Measurements from ENCODE around the gene SMPD1. TPM values are rescaled to one million over a fixed set of nuclear protein-coding genes. Genes with fewer than 3 reads are reported as not detected.

Gene SMPD1
- 100 to 1,000 TPM in 1 of 2 donors, 10 to 100 TPM in 1; 50.8 to 136 TPM for total RNA-seq
- long read RNA-seq, partial matches to known transcripts, result 11 of 24 reads
- long read RNA-seq, other reads (novel, unspliced or antisense), result 9 of 24 reads

GRCh38 chr11:6389905-6390717 is at the start of gene SMPD1:
TSS of gene SMPD1 (plus strand) at chr11:6390474. CDS start at chr11:6390599, 125 bp downstream.
- peak; percentile 93 for ATAC-seq
- intact Hi-C loops (cut with DNase I, micrococcal nuclease), result loop anchor here (10.0 kb wide), 2 partner anchors 55 to 225 kb away; partner anchors contain the start of genes HPX (in 1 of the 2), TAF10 (in 1 of the 2) and TPP1 (in 1 of the 2)
- DNase-seq, result peak; percentile 95 to 96

DNA sequence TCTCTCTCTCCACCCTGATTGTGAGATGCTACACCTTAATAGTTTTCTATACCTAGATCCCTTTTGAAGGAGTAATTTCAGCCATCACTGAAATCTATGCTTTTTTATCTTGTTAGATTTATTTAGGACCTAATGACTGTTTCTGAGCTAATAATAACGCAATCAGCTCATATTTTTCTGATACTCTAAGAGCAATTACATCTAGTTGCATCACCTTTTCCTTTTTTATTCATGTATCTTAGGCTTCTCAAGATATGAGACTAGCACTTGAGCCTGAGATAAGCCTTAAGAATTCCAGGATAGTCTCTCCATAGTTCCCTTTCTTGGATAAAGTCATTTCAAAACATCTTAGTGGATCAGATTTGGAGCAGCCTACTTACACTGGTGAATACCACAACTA is 44.9 kb upstream of the SMPD1 start:
- DNase-seq (no peak), ATAC-seq (no peak)
- intact Hi-C loops (cut with DNase I, micrococcal nuclease), result no loop called here

GRCh38 chr11:6350043-6350442 is 40.2 kb upstream of the SMPD1 start:
- ATAC-seq, result no peak
- intact Hi-C loops (cut with DNase I, micrococcal nuclease), result no loop called here
- no peak for DNase-seq

- ATAC-seq (no peak), DNase-seq (no peak)
- intact Hi-C loops (cut with DNase I, micrococcal nuclease), result no loop called here
Measured at GRCh38 chr11:6350486-6350885, 39.8 kb upstream of the SMPD1 start.

DNA sequence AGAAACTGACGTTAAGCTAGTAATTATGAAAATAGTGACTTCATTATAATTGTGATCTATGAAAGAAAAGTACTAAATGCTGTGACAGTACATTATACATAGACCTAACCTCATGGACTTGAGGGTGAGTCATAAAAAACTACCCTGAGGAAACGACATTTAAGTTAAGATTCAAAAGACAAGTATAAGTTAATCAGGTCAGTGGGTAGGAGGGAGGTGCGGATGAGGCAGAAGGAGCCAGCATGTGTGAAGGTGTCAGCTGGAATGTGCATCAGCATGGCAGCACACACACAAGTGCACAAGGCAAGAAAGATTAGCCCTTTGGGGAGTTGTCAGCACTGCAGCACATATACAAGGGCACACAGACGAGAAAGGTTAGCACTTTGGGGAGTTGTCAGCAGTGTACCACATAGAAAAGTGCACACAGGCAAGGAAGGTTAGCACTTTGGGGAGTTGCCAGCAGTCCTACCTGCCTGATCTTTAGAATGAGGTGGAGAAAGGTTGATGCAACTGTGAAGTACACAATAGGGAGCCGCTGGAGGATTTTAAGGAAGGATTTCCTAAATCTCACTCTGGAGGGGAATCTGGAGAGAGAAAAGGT is 38.4 kb upstream of the SMPD1 start:
- DNase-seq (no peak), ATAC-seq (no peak)
- intact Hi-C loops (cut with DNase I, micrococcal nuclease), result no loop called here

GRCh38 chr11:6353367-6353987 is 36.8 kb upstream of the SMPD1 start:
- ATAC-seq (peak; percentile 98), DNase-seq (peak; percentile 43 to 63)
- intact Hi-C loops (cut with DNase I, micrococcal nuclease), result no loop called here

GRCh38 chr11:6354651-6355485 is 35.4 kb upstream of the SMPD1 start:
- ATAC-seq, result no peak
- intact Hi-C loops (cut with DNase I, micrococcal nuclease), result no loop called here
- DNase-seq, result no peak

DNA sequence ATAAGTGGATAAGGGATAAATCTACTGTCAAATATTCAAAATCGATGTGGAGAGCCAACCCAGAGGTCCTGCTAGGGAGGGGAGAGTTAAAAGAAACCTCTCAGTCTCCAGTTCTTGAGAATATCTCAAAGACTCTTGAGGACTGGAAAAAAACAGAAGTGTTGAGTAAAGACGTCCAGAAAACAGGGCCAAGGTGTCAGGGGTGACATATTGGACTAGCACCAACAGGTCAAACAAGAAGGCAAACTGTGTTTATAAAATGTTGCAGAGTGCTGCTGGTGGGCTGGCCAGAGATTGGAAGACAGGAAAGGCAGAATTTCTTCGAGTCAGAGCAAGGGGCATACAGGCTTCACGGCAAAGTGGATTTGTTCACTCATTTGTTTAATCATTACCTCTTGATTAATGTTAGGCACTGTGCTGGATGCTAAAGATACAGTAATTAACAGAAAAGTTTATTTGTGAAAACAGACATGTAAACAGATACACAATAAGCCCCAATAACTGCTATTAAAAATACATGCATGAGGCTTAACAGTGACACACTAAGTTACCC is 33.7 kb upstream of the SMPD1 start:
- intact Hi-C loops (cut with DNase I, micrococcal nuclease), result no loop called here
- ATAC-seq, result no peak

DNA sequence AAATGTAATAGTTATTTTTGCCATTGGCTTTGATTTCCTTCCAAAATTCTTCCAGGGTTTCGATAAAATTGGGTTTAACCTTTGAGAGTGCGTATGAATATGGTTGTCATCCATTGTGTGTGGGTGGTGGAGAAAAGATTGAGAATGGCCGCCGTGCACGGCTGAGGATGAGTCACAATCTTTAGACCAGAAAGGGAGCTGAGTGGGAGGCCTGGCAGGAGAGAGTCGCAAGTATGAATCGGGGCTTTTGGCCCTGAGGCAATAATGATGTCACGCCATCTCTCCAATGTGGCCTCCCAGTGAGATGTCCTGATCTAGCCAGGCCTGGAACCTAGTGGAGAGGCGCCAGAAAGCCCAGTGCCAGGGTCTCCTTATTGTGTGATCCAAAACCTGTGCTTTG is 33.1 kb upstream of the SMPD1 start:
- DNase-seq, result peak; percentile 23 to 33
- intact Hi-C loops (cut with DNase I, micrococcal nuclease), result no loop called here
- no peak for ATAC-seq

More for the DNA sequence above, 33.7 kb upstream of the SMPD1 start:
- DNase-seq, result no peak

DNA sequence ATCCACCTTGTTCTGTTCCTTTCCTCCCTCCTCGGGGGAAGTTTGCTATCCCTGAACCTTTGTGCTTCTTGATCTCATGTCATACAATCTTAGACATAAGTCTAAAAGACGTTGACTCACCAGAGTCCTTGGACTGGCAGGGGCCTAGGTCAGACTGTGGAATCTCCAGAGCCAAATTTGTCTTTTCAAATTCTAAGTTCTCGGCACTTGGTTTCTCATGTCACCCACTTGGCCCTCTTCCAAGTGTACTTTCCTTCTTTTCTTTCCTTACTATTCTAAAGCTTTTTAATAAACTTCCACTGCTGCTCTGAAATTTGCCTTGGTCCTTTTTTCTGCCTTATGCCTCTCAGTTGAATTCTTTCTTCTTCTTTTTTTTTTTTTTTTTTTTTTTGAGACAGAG is 30.1 kb upstream of the SMPD1 start:
- intact Hi-C loops (cut with DNase I, micrococcal nuclease), result loop anchor here in 1 of 2 donors (5.0 kb wide), 1 partner anchor 338 kb away; no protein-coding TSS in a partner anchor
- ATAC-seq (no peak), DNase-seq (no peak)

DNA sequence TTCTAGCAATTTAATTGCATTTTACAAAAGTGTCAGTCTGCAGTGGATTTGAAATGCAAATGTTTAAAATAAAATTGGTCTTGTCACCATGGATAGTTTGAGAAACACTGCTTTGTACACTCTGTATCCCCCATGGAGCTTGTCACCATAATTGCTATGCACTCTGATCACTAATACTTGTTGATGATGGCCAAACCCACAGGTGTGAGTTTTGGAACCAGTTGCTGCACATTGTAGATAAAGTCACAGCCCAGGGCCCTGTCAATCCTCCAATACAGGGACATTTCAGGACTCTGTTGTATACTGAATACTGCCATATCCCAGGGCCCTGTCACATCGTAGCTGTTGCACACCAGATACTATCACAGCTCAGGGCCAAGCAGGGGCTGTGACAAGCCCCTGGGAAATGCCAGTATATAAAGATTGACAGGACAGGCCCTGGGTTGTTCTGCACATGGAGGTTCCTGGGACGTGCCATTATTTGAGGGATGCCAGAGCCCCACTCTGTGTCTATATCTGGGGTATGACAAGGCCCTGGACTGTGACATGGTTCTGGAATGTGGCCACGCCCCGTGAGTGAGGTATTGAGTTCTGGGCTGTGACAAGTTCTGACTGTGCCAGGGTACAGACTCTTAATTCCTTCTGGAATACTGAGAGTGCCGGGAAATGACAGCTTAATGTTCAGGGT is 27.9 kb upstream of the SMPD1 start:
- ATAC-seq (no peak), DNase-seq (no peak)
- intact Hi-C loops (cut with DNase I, micrococcal nuclease), result loop anchor here in 1 of 2 donors (5.0 kb wide), 1 partner anchor 340 kb away; no protein-coding TSS in a partner anchor

DNA sequence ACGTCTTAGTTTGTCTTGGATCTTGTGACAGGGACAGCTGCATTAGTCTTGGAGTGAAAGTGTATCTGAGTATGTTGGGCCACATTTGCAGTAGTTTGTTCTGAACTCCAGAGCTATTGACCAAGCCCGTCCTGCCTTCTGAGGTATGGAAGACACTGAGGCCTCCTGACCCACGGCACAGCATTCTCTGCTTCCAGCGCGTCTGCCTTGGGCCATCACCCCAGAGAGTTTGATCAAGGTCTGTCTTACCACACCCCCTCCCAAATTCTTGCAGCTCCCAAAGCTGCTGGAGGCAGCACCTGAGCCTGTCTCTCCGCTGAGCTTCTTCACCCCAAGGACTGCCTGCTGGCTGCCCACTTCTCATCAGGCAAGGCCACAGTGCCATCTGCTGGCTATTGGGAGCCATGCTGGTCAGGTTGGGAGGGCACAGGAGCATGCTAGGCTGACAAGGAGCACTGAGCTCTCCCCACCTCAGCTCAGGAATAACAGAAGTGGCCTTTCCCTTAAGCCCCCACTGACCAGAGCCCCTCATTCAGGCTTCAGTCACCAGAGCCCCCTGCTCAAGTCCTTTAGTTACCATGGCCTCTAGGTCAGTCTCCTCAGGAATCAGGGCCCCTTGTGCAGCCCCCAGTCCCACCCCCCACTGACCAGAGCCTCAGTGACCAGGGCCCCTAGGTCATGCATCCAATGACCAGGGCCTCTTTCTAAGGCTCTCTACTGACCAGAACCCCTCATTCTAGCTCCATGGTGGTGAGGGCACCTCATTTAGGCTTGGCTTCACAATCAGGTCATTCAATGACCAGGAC is 27.2 kb upstream of the SMPD1 start:
- intact Hi-C loops (cut with DNase I, micrococcal nuclease), result loop anchor here in 1 of 2 donors (5.0 kb wide), 1 partner anchor 341 kb away; no protein-coding TSS in a partner anchor
- ATAC-seq (peak; percentile 91), DNase-seq (peak; percentile 63 to 76)

- peak; percentile 92 for ATAC-seq
- peak; percentile 32 to 40 for DNase-seq
- intact Hi-C loops (cut with DNase I, micrococcal nuclease), result no loop called here
Measured at GRCh38 chr11:6365659-6366058, 24.6 kb upstream of the SMPD1 start.

DNA sequence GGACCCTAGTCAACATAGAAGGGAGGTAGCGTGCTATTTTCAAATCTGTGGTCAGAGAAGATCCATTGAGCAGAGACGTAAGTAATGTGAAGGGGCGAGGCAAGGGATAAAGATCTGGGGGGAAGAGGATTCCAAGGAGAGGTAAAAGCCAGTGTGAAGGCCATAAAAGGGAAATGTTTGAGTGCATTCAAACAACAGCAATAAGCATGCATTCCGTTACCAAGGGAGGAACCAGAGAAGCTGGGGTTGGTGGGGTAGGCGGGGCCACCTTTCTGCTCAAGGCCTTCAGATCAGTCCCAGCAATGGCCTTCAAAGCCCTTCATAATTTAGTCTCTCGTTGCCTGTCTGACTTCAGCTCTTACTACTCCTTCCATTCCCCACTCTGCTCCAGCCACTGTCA is 18.4 kb upstream of the SMPD1 start:
- peak; percentile 45 for ATAC-seq

DNA sequence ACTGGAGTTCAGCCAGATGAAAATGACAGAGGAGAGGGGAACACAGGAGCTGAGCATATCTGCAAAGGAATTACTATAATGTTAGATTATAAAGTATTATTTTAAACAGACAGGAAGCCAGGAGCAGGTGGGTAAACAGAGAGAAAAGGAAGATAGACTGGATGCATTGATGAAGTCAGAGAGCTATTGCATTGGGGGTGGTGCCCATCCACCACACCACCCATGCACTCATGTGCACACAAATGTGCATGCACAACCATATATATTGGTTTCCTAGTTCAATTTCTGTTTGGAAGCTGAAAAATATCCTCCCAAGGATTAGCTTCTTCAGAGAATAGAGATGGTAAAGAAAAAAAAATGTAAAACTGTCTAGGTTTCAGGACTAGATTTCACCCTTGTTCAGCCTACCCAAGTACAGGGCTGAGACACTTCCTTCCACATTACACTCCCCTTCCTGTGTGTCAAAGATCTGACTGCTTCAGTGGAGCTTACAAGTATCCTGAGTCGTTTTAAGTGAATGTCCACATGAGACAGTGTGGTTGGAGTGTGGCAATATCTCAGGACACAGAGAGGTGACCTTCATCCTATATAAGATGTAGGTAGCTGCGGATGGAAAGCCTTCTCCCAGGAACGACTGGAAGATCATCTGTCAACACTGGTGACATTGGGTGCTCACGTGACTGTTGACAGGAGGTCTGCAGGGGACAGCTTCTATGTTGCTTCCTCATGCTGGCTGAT is 12.2 kb upstream of the SMPD1 start:
- intact Hi-C loops (cut with DNase I, micrococcal nuclease), result loop anchor here in 1 of 2 donors (2.0 to 10.0 kb wide), 3 partner anchors 65 to 327 kb away; no protein-coding TSS in a partner anchor
- DNase-seq, result no peak
- ATAC-seq, result peak; percentile 58

More for the DNA sequence above, 18.4 kb upstream of the SMPD1 start:
- no peak for DNase-seq
- intact Hi-C loops (cut with DNase I, micrococcal nuclease), result loop anchor here in 1 of 2 donors (10.0 kb wide), 1 partner anchor 333 kb away; no protein-coding TSS in a partner anchor

GRCh38 chr11:6378640-6378989 is 11.7 kb upstream of the SMPD1 start:
- intact Hi-C loops (cut with DNase I, micrococcal nuclease), result loop anchor here in 1 of 2 donors (2.0 to 10.0 kb wide), 3 partner anchors 64 to 326 kb away; no protein-coding TSS in a partner anchor
- DNase-seq (no peak), ATAC-seq (no peak)
